SKM-1 (cell line): Measurements from ENCODE around the gene SRGAP1.
"Not testable (repeated sequence)": the region's sequence is repeated elsewhere in the genome, so short reads cannot be mapped to it uniquely, and the experiment has no call there.

Experiments
- DNase-seq: peaks from one replicate; lab custom pipeline; 2025; ENCODE audit not compliant: unreplicated experiment; lab: John Stamatoyannopoulos, UW

The SRGAP1 gene

DNA sequence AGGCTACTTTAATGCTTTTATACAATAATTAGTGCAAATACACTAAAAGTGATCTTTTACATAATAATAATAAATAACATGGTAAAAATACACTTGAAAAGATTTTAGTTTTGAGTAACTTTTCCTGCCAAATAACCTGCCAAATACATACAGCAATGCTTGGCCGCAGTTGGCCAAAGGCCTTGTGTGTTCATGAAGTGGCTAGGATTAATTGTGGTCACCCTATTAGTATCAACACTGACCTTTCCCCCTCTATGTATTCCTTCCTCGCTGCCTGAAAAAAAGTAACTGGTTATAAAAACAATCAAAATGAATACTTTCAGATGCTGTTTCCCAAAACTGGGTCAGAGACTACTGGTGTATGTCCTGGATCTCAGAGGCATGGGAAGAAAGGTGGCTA, 343.3 kb downstream of the SRGAP1 start:
- DNase-seq: no peak

DNA sequence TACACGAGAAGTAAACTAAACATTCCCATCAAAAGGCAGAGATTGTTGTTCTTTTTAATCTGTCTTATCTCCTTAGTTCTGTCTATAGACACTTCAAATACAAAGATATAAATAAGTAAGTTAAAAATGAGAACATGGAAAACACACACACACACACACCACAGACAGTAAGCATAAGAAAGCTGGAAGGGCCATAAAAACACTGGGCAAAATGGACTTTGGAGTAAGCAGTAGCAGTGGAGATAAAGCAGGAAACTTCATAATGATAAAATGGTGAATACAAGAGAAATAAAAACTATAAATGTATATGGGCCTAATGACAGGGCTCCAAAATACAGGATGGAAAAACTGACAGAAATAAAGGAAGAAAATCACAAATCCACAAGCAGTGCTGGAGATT, 345.0 kb downstream of the SRGAP1 start:
- no peak for DNase-seq

DNA sequence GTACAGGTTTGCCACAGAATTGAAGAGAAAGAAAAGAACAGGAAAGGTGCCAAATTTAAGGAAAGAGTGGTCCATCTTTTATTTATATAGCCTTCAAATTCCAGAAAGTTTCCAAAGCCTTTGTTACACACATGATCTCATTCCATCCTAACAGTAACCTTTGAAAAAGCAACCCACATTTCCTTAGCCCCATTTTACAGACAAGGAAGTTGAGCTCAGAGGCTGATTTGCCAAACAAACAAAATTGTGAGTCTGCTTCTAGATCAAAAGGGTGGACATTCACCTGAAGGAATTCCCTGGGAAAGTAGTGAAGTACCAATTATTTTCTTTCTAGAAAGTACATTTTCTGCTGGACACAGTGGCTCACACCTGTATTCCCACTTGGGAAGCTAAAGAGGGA, 345.6 kb downstream of the SRGAP1 start:
- no peak for DNase-seq

DNA sequence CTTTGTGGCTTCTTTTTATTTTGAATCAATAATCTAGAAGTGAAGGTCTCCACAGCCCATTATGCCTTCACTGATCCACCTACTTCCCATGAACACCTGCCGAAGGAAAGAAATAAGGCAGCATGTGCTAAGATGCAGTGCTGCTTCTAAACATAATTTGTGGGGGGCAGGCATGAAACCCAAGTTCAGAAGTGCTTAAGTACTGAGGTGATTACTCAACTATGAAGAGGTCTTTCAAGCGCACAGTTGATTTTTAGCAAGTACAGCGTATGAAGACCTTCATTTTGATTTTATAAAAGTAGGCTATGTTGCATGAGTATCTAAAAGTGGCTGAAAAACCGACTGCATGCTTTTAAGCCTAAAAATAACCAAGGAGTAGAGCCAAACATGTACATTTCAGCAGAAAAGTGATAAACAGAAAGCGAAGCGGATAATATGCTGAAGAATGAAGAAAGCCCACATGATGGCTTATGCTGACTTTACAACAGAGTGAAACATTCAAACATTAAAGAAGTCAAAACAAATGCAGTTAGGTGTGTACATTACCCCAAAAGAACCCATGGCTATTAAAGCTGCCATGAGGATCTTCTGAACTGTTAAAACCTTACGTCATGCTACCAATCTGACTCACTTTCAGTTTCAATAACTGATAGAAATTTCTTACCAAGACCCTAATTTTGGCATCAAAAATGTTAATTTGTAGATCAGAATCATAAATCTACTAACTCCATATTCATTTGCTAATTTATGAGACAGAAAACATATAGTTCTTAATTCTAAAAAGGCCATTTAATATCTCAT, 348.3 kb downstream of the SRGAP1 start:
- DNase-seq: no peak

DNA sequence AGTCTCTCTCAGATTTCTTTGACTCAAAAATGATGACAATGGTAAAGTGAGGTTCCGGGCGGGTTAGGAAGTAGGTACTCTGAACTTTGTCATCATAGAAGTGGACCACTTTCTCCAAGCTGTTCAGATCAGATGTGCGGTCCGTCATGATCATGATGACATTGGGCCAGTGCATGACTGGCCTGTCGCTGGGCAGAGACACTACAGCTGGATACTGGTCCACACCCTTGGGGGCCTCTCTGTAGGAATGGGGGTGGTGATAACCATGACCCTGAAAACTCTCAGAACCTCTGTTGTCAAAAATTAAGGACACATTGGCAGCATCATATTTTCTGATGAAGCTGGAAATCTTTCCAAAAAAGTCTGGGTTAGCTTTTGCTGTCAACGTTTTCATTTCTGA, 349.4 kb downstream of the SRGAP1 start:
- DNase-seq: no peak

DNA sequence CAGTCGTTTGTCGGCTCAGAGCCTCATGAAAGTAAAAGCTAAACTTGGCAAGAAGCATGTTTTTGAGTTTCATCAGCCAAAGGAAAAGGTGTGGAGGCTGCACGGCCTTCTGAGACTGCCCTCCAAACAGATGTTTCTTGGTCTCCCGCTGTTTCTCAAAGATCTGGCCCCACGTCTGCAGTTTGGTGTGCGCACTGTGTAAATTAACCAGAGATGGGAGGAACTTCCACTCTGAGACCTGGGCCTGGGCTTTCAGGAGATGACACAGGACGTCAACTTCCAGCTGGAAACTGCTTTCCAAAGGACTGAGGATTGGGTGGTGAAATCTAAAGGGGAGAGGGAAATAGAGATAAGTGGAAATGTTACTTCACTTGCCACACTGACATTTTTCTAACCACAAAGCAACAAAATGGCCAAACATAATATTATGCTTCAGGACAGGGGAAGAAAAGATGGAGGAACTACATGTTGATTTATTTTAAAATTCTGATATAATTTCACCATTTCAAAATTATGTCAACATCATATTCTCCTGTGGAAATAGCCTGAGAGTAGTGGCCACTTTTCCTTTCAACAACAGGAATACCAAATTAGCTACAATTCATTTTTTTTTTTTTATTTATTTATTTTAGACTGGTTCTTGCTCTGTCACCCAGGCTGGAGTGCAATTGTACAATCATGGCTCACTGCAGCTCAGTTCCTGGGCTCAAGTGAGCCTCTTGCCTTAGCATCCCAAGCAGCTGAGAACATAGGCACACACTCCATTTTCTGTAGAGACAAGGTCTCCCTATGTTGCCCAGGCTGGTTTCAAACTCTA, 350.0 kb downstream of the SRGAP1 start:
- no peak for DNase-seq

DNA sequence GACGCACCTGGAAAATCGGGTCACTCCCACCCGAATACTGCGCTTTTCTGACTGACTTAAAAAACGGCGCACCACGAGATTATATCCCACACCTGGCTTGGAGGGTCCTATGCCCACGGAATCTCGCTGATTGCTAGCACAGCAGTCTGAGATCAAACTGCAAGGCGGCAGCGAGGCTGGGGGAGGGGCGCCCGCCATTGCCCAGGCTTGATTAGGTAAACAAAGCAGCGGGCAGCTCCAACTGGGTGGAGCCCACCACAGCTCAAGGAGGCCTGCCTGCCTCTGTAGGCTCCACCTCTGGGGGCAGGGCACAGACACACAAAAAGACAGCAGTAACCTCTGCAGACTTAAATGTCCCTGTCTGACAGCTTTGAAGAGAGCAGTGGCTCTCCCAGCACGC, 351.3 kb downstream of the SRGAP1 start:
- not testable (repeated sequence) for DNase-seq

DNA sequence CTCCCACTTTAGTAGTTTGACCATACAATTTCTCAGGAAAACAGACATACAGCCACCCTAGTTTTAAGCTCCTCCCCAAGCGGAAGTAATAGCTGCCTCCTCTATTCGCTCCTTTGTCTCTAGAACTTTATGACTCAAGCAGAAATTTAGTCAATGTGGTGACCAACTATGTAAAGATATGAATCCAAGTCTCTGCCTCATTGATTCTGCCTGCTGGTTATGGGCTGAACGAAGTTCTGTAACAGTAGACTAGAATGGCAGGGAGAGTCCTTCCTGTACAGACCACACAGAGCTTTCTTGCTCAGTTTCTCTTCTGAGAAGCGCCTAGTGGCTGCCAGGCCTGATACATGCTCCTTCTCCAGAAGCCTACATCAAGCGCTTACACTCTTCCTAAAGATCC, 358.5 kb downstream of the SRGAP1 start:
- DNase-seq: no peak

DNA sequence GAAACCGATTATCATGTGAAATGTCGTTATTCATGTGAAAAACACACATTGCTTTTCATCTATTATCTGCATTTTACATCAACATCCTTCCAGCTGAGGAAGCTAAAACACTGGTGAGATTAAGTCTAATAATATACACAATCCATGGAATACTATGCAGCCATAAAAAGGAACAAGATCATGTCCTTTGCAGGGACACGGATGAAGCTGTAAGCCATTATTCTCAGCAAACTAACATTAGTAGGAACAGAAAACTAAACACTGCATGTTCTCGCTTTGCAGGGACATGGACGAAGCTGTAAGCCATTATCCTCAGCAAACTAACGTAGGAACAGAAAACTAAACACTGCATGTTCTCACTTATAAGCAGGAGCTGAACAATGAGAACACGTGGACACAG, 359.3 kb downstream of the SRGAP1 start:
- no peak for DNase-seq

DNA sequence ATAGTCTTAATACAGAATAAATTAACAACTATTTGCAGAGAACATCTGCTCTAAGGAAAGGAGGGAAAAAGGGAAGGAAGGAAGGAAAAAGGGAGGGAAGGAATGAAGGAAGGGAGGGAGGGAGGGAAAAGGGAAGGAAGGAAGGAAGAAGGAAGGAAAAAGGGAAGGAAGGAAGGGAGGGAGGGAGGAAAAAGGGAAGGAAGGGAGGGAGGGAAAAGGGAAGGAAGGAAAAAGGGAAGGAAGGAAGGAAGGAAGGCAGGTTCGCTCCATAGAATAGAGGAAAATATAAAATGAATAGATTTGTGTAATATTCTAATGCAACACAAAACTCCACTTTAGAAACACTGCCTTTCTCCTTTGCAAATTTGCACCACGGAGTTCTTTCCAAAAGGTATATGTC, 361.0 kb downstream of the SRGAP1 start:
- DNase-seq: no peak

DNA sequence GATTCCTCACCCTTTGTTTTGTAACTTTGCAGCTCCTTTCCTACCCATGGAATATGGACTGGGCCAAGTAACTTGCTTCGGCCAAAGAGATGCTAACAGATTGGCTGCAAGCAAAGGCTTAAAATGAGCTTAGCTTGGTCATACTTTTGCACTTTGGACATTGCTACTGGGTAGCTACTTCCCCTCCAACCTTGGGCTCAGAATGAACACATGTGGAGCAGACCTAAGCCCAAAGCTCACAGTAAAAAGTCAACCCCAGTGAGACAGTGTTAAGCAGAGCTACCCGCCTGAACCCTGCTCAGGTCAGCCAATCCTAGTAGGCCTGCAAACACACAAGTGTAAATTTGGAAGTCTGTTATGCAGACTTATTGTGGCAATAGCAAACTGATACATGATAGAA, 363.0 kb downstream of the SRGAP1 start:
- DNase-seq: no peak
